ENCODE data around the gene OAF. TPM values are rescaled to one million over a fixed set of nuclear protein-coding genes. Genes with fewer than 3 reads are reported as not detected.

Gene OAF
- total and polyA plus RNA-seq, 2 of the 8 experiments (the other 6 are each of a cell fraction or from before 2014, with no cell fraction given), result 1.3 to 1.5 TPM

GRCh38 chr11:120236169-120237107 lies 25.6 kb downstream of the OAF start (continued):
- peak; percentile 98 for TF ChIP-seq POLR2AphosphoS5 (IDR thresholded peaks at IDR 0.05; ENCODE audit: low read depth, low read length)
- TF ChIP-seq NANOG (IDR thresholded peaks at IDR 0.05; ENCODE audit: insufficient read depth, low read depth, low read length, poor library complexity, severe bottlenecking), result no peak

Data from H1 (cell line).